GM12892 (cell line): ENCODE measurements around the gene TMEM223.

ENCODE experiments used
- POLR2A ChIP-seq: IDR thresholded peaks from 2 replicates; pipeline ENCODE4 v1.6.1; 2011; ENCODE audit warnings: low read depth, low read length, control low read depth
- TAF1 ChIP-seq: IDR thresholded peaks from 2 replicates; pipeline ENCODE4 v1.6.1; 2011; ENCODE audit warnings: low read depth, mild to moderate bottlenecking, control low read depth, low read length, borderline replicate concordance

DNA sequence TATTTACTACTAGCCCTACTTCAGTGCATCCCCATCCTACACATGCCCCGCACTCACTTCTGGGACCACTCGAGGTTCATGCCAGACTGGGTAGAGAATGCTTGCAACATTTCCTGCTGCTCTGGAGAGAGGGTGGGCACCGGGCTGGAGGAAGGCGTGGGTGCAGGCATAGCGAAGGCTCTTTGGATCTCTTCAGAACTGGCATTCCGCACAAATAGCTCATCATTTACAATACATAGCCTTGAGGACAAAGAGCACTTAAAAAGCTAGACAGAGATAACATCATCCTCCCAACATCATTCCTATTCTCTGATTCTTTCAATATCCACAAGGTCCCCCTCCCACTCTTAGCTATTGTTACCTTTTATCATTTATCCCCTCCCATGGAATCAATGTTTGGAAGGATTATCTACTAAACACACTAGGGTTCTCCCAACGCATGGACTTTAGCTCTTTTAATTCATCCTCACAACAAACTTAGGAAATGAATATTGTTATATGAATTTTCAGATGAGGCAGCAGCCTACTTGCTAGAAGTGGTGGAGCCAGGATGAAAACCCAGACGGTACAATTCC is 2.5 kb upstream of the TMEM223 start:
- TF ChIP-seq POLR2A (no peak), TAF1 (no peak)
